Sigmoid colon (tissue), 4 donors: ENCODE measurements around the gene ZNF281.

ENCODE experiments used
- CTCF ChIP-seq, 4 experiments: fragments of 450-650 bp in 3 of 4; fragments of 200-600 bp in 1 of 4; IDR thresholded peaks; one replicate each; pipeline ENCODE4 v1.5.1; 2016 to 2019; ENCODE audit warnings: antibody characterized with exemption in 4 of 4, mild to moderate bottlenecking in 3 of 4, moderate library complexity in 2 of 4
- EP300 ChIP-seq, 4 donors: sonication (generic); formaldehyde crosslinking; IDR thresholded peaks; one replicate each; pipeline ENCODE4 v1.6.1; 2017; ENCODE audit warnings: antibody characterized with exemption in 4 of 4
- POLR2A ChIP-seq, 2 donors: fragments of 450-650 bp; IDR thresholded peaks; one replicate each; pipeline ENCODE4 v1.6.1; 2016; ENCODE audit warnings: antibody characterized with exemption in 2 of 2, mild to moderate bottlenecking in 2 of 2, moderate library complexity in 2 of 2
- POLR2AphosphoS5 ChIP-seq, 4 donors: sonication (generic); formaldehyde crosslinking; IDR thresholded peaks; one replicate each; pipeline ENCODE4 v1.6.1; 2017; ENCODE audit warnings: antibody characterized with exemption in 4 of 4

- no peak for TF ChIP-seq CTCF (IDR thresholded peaks at IDR 0.05)
- no peak for TF ChIP-seq POLR2A (IDR thresholded peaks at IDR 0.05)
- TF ChIP-seq EP300 (IDR thresholded peaks at IDR 0.05) = no peak
- no peak for TF ChIP-seq POLR2AphosphoS5 (IDR thresholded peaks at IDR 0.05)
Measured at GRCh38 chr1:200433586-200433985, 23.8 kb upstream of the ZNF281 start.
